Effector memory CD8-positive, alpha-beta T cell (primary cell): ENCODE data around the gene PTPRK.

ENCODE experiments used
- ATAC-seq: fragments of 150-1000 bp; cut with Tn5 transposase; replicated peaks from 2 replicates; pipeline ENCODE4 v1.10.0; 2021; ENCODE audit warnings: mild to moderate bottlenecking, moderate library complexity
- DNase-seq, 3 experiments: peaks; one replicate each; pipeline ENCODE4 v3.0.0; 2021
- H3K27ac Mint-ChIP-seq, 2 donors: one replicate each; pipeline ENCODE4 v1.8.0; 2022; ENCODE audit warnings: mild to moderate bottlenecking in 2 of 2, mixed read lengths in 2 of 2, moderate library complexity in 2 of 2
- H3K27me3 Mint-ChIP-seq, 2 donors: one replicate each; pipeline ENCODE4 v1.8.0; 2022; ENCODE audit warnings: mixed read lengths in 2 of 2
- H3K36me3 Mint-ChIP-seq: one replicate; pipeline ENCODE4 v1.8.0; 2022; ENCODE audit warnings: mild to moderate bottlenecking, moderate library complexity, mixed read lengths; ENCODE audit not compliant: insufficient read depth
- H3K4me1 Mint-ChIP-seq, 2 donors: one replicate each; pipeline ENCODE4 v1.8.0; 2022; ENCODE audit warnings: low read depth in 2 of 2, mixed read lengths in 2 of 2
- H3K4me3 Mint-ChIP-seq, 2 donors: one replicate each; pipeline ENCODE4 v1.8.0; 2022; ENCODE audit warnings: mild to moderate bottlenecking in 2 of 2, mixed read lengths in 2 of 2, moderate library complexity in 2 of 2
- H3K9me3 Mint-ChIP-seq, 2 donors: one replicate each; pipeline ENCODE4 v1.8.0; 2022; ENCODE audit warnings: mixed read lengths in 2 of 2

PTPRK gene

DNA sequence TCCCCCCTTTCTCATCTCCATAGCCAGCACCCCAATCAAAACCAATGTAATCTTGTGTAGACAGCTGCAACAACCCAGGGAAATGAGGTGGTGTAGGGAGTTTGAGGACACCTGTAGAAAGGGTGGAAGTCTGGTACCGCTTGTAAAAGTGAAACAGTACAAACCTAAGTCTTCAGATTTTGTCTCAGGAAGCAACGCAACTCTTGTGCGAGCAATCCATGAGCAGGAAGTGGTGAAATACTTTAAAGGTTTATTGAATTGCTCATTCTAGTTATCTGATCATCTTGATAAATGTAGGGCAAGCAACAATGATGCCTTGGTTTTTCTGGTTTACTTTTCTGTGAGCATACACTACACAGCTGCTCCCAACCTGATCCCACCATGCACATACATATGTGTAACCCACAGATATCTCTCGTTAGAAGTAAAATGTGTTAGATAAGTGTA, 548.4 kb downstream of the PTPRK start:
- peak overlapping the region; percentile 85 to 95 for H3K27ac Mint-ChIP-seq
- ATAC-seq (peak; percentile 90), DNase-seq (peak; percentile 37 to 61 (median 46))
- H3K4me3 Mint-ChIP-seq = peak overlapping the region; percentile 73 to 82
- peaks cover 28 to 42% of the 10 kb centered on the region in 2 donors for H3K4me1 Mint-ChIP-seq
- no peaks in the 10 kb centered on the region for H3K9me3 Mint-ChIP-seq
- peaks cover 4% of the 10 kb centered on the region for H3K36me3 Mint-ChIP-seq
- no peaks in the 10 kb centered on the region for H3K27me3 Mint-ChIP-seq

DNA sequence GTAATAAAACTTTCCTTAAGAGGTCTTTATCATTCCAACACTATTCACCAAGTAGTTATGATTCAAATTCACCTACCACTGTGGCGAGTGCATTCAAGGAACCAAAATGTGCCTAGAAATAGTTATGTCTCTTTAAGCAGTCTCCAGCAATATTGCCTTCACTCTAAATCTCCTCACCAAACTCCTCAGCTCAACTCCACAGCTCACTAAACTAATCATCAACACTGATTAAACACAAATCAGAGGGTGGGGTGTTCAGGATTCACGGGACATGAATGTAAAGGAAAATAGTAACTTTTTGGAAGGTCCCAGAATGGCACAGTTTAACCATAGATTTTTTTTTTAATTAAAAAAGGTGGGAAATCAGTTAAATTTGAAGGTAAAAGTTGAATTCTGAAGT, 549.0 kb downstream of the PTPRK start:
- ATAC-seq (no peak), DNase-seq (no peak)
- no peaks in the 10 kb centered on the region for H3K9me3 Mint-ChIP-seq
- peaks cover 28 to 42% of the 10 kb centered on the region in 2 donors for H3K4me1 Mint-ChIP-seq
- peak overlapping the region; percentile 85 to 95 for H3K27ac Mint-ChIP-seq
- peaks cover 4% of the 10 kb centered on the region for H3K36me3 Mint-ChIP-seq
- H3K27me3 Mint-ChIP-seq = no peaks in the 10 kb centered on the region
- H3K4me3 Mint-ChIP-seq = peak overlapping the region; percentile 73 to 82

GRCh38 chr6:127969701-127970100, 550.7 kb downstream of the PTPRK start:
- H3K4me3 Mint-ChIP-seq = peak overlapping the region; percentile 21 to 42
- H3K4me1 Mint-ChIP-seq = peaks cover 28 to 42% of the 10 kb centered on the region in 2 donors
- ATAC-seq = no peak

DNA sequence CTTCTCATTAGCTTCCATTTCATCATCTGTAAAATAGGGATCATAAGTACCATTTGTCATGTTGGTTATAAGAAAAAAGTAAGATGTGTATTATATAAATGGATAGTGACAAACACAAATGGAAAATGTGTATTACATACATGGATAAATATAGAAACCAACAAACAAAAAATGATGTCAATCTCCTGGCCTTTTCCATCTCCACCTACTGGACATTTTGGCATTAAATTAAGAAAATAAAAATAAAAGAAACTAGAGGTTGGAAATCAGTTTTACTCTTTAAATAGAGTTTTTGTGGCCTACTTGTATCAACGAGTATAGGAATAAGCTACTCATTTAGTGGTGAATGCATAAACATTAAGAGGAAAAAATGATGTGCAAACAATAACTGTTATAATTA, 552.0 kb downstream of the PTPRK start:
- H3K4me1 Mint-ChIP-seq = peaks cover 20 to 32% of the 10 kb centered on the region in 2 donors
- H3K4me3 Mint-ChIP-seq = no peak overlapping the region
- H3K36me3 Mint-ChIP-seq = peaks cover 4% of the 10 kb centered on the region
- no peak overlapping the region for H3K27ac Mint-ChIP-seq
- H3K9me3 Mint-ChIP-seq = no peaks in the 10 kb centered on the region
- H3K27me3 Mint-ChIP-seq = no peaks in the 10 kb centered on the region
- ATAC-seq = no peak
- DNase-seq = no peak

More at GRCh38 chr6:127969701-127970100, 550.7 kb downstream of the PTPRK start:
- Mint-ChIP-seq H3K27ac (peak overlapping the region; percentile 66 to 75), H3K9me3 (no peaks in the 10 kb centered on the region), H3K27me3 (no peaks in the 10 kb centered on the region), H3K36me3 (peaks cover 4% of the 10 kb centered on the region)
- no peak for DNase-seq

DNA sequence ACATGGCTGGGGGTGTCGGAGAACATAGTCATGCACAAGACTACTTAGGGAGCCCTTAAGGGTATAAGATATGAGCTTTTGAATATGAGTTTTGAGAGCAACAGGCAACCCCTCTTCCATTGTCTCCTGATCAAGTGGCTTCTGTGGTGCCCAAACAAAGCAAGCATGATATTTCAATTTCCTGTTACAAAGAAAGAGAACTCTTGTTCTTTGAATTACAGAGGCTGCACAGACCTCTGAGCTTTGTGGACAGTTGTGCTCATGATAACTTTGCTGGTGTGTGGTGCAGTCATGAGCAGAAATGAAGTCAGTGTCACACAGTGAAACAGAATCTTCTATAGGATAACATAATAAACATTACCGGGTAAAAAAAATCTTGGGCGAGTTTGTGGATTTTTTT, 552.7 kb downstream of the PTPRK start:
- H3K36me3 Mint-ChIP-seq = peaks cover 4% of the 10 kb centered on the region
- peak overlapping the region; percentile 15 to 45 for H3K27ac Mint-ChIP-seq
- no peaks in the 10 kb centered on the region for H3K9me3 Mint-ChIP-seq
- no peak overlapping the region for H3K4me3 Mint-ChIP-seq
- H3K4me1 Mint-ChIP-seq = peaks cover 16 to 29% of the 10 kb centered on the region in 2 donors
- no peak for DNase-seq
- H3K27me3 Mint-ChIP-seq = no peaks in the 10 kb centered on the region
- ATAC-seq = no peak

- Mint-ChIP-seq H3K27me3 (no peaks in the 10 kb centered on the region), H3K27ac (no peak overlapping the region), H3K4me3 (no peak overlapping the region), H3K4me1 (peaks cover 7 to 21% of the 10 kb centered on the region in 2 donors), H3K36me3 (no peaks in the 10 kb centered on the region), H3K9me3 (no peaks in the 10 kb centered on the region)
- ATAC-seq (no peak), DNase-seq (no peak)
These were observed 553.8 kb downstream of the PTPRK start for GRCh38 chr6:127966616-127967015.

GRCh38 chr6:127963495-127963894, 556.9 kb downstream of the PTPRK start:
- ATAC-seq (no peak), DNase-seq (no peak)
- Mint-ChIP-seq H3K36me3 (no peaks in the 10 kb centered on the region), H3K9me3 (peaks cover 0 to 1% of the 10 kb centered on the region in 2 donors), H3K4me3 (no peak overlapping the region), H3K4me1 (peaks cover 3 to 12% of the 10 kb centered on the region in 2 donors), H3K27ac (no peak overlapping the region), H3K27me3 (no peaks in the 10 kb centered on the region)

DNA sequence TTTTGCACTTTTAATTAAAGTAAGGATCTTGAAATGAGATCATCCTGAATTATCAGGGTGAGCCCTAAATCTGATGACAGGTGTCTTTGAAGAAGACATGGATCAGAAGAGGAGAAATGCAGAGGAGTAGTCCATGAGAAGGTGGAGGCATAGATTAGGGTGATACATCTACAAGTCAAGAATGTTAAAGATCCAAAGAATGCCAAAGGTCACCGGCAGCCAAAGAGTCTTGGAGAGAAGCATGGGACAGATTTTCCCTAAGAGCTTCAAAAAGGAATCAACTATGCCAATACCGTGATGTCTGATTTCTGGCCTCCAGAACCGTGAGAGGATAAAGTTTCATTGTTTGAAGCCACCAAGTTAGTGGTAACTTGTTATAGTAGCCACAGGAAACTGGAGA, 560.5 kb downstream of the PTPRK start:
- no peaks in the 10 kb centered on the region for H3K27me3 Mint-ChIP-seq
- H3K4me3 Mint-ChIP-seq = no peak overlapping the region
- no peak for DNase-seq
- no peak for ATAC-seq
- no peaks in the 10 kb centered on the region for H3K36me3 Mint-ChIP-seq
- H3K9me3 Mint-ChIP-seq = peaks cover 0 to 1% of the 10 kb centered on the region in 2 donors
- H3K27ac Mint-ChIP-seq = peak overlapping the region in 1 of 2 donors; percentile 35
- H3K4me1 Mint-ChIP-seq = peaks cover 0 to 10% of the 10 kb centered on the region in 2 donors

DNA sequence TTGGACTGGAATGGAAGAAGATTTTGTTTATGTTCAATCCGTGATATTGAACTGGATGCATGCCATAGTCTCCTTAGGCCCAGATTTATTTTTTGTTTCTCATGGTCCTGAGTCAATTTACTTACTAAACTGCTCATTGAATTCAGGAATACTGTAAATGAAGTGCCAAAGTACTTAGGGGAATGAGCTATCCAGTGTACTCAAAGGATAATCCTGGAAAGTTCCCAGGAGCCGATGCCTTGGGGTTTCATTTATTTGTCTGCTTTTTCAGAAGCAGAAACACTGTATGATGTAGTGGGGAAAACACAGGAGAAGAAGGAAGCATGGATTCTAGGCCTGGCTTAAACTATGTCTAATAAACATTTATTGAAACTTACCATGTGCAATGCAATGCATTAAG, 563.4 kb downstream of the PTPRK start:
- Mint-ChIP-seq H3K9me3 (peaks cover 0 to 1% of the 10 kb centered on the region in 2 donors), H3K4me1 (peaks cover 6 to 18% of the 10 kb centered on the region in 2 donors), H3K4me3 (no peak overlapping the region), H3K36me3 (peaks cover under 1% of the 10 kb centered on the region), H3K27ac (no peak overlapping the region), H3K27me3 (no peaks in the 10 kb centered on the region)
- ATAC-seq (no peak), DNase-seq (no peak)

DNA sequence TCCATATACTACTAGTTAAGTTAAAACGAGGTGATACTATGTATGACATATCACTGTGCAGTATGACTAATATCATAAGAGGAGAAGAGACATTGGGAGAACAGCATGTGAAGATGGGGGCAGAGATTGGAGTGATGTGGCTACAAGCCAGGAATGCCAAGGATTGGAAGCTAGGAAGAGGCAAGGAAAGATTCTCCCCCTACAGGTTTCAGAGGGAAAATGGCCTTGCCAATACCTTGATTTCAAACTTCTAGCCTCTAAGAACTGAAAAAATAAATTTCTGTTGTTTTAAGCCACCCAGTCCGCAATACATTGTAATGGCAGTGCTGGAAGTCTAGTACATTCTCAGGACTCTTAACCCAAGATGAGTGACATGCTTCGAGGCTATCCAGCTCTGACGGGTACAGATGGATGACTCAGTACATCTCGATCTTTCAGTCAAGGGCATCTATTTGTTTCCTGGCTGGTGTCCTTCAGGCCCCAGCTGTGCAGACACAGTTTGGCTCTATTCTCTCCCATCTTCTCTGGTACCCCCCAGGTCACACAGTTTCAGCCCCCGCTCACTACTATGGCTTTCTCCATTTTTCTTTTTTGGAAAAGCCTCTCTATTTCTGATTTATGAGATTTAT, 564.0 kb downstream of the PTPRK start:
- H3K4me3 Mint-ChIP-seq = no peak overlapping the region
- DNase-seq (no peak), ATAC-seq (no peak)
- H3K4me1 Mint-ChIP-seq = peaks cover 12 to 23% of the 10 kb centered on the region in 2 donors
- H3K9me3 Mint-ChIP-seq = peaks cover 0 to 1% of the 10 kb centered on the region in 2 donors
- H3K36me3 Mint-ChIP-seq = peaks cover 6% of the 10 kb centered on the region
- H3K27me3 Mint-ChIP-seq = no peaks in the 10 kb centered on the region
- H3K27ac Mint-ChIP-seq = no peak overlapping the region

DNA sequence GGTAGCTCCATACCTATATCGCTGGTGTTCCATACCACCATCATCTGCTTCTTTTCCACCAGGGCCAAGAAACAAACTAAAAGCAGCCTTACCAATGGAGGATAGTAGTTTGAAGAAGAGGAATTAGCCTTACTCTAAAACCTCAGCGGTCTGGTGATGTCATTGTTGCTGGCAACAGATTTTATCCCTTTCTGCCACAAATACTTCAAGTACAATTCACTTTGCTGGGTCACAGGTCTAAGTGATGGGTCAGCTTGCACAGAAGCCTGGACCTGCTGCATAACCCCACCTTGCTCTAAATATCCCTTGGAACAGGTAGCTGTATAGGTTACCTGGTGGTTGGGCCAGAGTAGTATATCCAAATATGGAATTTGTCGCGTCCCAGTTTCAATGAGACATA, 566.3 kb downstream of the PTPRK start:
- no peak for ATAC-seq
- Mint-ChIP-seq H3K36me3 (peaks cover 6% of the 10 kb centered on the region), H3K4me1 (peaks cover 27 to 43% of the 10 kb centered on the region in 2 donors), H3K4me3 (no peak overlapping the region), H3K27ac (peak overlapping the region in 1 of 2 donors; percentile 26), H3K9me3 (peaks cover 0 to 5% of the 10 kb centered on the region in 2 donors), H3K27me3 (no peaks in the 10 kb centered on the region)
- no peak for DNase-seq

- Mint-ChIP-seq H3K4me1 (peaks cover 29 to 46% of the 10 kb centered on the region in 2 donors), H3K27ac (peak overlapping the region; percentile 62 to 93), H3K4me3 (peak overlapping the region; percentile 51 to 52), H3K36me3 (peaks cover 6% of the 10 kb centered on the region), H3K27me3 (no peaks in the 10 kb centered on the region), H3K9me3 (peaks cover 0 to 5% of the 10 kb centered on the region in 2 donors)
- ATAC-seq = no peak
- no peak for DNase-seq
These were observed 567.6 kb downstream of the PTPRK start for GRCh38 chr6:127952831-127953230.

DNA sequence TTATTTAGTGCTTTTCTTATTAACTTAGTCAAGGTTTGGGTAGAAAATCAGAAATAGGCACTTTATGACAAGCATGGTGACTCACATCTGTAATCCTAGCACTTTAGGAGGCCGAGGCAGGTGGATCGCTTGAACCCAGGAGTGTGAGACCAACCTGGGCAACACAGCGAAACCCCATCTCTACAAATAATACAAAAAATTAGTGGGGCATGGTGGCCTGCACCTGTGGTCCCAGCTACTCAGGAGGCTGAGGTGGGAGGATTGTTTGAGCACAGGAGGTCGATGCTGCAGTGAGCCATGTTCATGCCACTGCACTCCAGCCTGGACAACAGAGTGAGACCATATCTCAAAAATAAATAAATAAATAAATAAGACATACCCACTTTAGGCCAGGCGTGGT, 568.2 kb downstream of the PTPRK start:
- Mint-ChIP-seq H3K9me3 (peaks cover 0 to 5% of the 10 kb centered on the region in 2 donors), H3K36me3 (peaks cover 6% of the 10 kb centered on the region), H3K4me1 (peaks cover 29 to 46% of the 10 kb centered on the region in 2 donors), H3K27ac (peak overlapping the region; percentile 62 to 93), H3K4me3 (peak overlapping the region; percentile 70 to 83), H3K27me3 (no peaks in the 10 kb centered on the region)
- no peak for ATAC-seq
- DNase-seq = no peak

GRCh38 chr6:127951172-127951917, 569.1 kb downstream of the PTPRK start:
- DNase-seq (no peak), ATAC-seq (peak; percentile 88)
- H3K27ac Mint-ChIP-seq = peak overlapping the region; percentile 62 to 93
- H3K9me3 Mint-ChIP-seq = peaks cover 2 to 5% of the 10 kb centered on the region in 2 donors
- peaks cover 29 to 46% of the 10 kb centered on the region in 2 donors for H3K4me1 Mint-ChIP-seq
- H3K36me3 Mint-ChIP-seq = peaks cover 6% of the 10 kb centered on the region
- no peaks in the 10 kb centered on the region for H3K27me3 Mint-ChIP-seq
- peak overlapping the region; percentile 70 to 83 for H3K4me3 Mint-ChIP-seq
